Naive thymus-derived CD8-positive, alpha-beta T cell (primary cell): ENCODE data around the gene UCN. TPM values are rescaled to one million over a fixed set of nuclear protein-coding genes. Genes with fewer than 3 reads are reported as not detected.
A peak's percentile ranks its signal among the peaks of the same experiment; 100 is the strongest.

ENCODE experiments used
- ATAC-seq, 2 donors: fragments of 150-1000 bp; cut with Tn5 transposase in 1 of 2; sonication (Bioruptor Pico), chemical (Tn5 transposase) in 1 of 2; 1 replicate in 1 of 2; 2 replicates in 1 of 2; pipeline ENCODE4 v1.10.0; 2021; ENCODE audit warnings: mild to moderate bottlenecking in 2 of 2, moderate library complexity in 2 of 2
- POLR2A ChIA-PET: fragments of 350-600 bp; sonication (Branson Sonifier 250); formaldehyde crosslinking; loops from one replicate; lab custom pipeline; 2021; ENCODE audit warnings: antibody characterized with exemption; lab: Charles Lee
- DNase-seq, 10 donors: peaks; one replicate each; pipeline versions ENCODE4 v3.0.0 to v3.0.0-alpha.2; 2020 to 2022
- H3K27ac Mint-ChIP-seq, 10 donors: one replicate each; pipeline ENCODE4 v1.8.0; 2020 to 2022; ENCODE audit warnings: mild to moderate bottlenecking in 10 of 10, mixed read lengths in 10 of 10, moderate library complexity in 4 of 10, inconsistent platforms in 1 of 10
- H3K27me3 Mint-ChIP-seq, 5 donors: one replicate each; pipeline ENCODE4 v1.8.0; 2021 to 2022; ENCODE audit warnings: mixed read lengths in 5 of 5
- H3K36me3 Mint-ChIP-seq, 3 donors: one replicate each; pipeline ENCODE4 v1.8.0; 2020 to 2022; ENCODE audit warnings: mixed read lengths in 3 of 3, mild to moderate bottlenecking in 2 of 3, inconsistent platforms in 1 of 3
- H3K4me1 Mint-ChIP-seq, 4 donors: one replicate each; pipeline ENCODE4 v1.8.0; 2021 to 2022; ENCODE audit warnings: mixed read lengths in 4 of 4
- H3K4me3 Mint-ChIP-seq, 10 donors: one replicate each; pipeline ENCODE4 v1.8.0; 2020 to 2022; ENCODE audit warnings: mild to moderate bottlenecking in 10 of 10, mixed read lengths in 10 of 10, moderate library complexity in 6 of 10, inconsistent platforms in 1 of 10
- H3K9me3 Mint-ChIP-seq, 9 donors: one replicate each; pipeline ENCODE4 v1.8.0; 2020 to 2022; ENCODE audit warnings: mixed read lengths in 9 of 9, mild to moderate bottlenecking in 3 of 9, inconsistent platforms in 1 of 9, moderate library complexity in 1 of 9
- polyA plus RNA-seq, 3 donors: library from polyadenylated mRNA; unstranded; fragments of 300-500 nt; fragmentation: Illumina TruSeq; gene quantifications; one replicate each; pipeline ENCODE4 v1.2.3, GENCODE V29; 2021
- total RNA-seq, 8 experiments: library from RNA in 2 of 8; stranded (reverse) in 2 of 8; gene quantifications; one replicate each; pipeline ENCODE4 v1.2.3 and lab custom pipeline; 2021 to 2026

Gene UCN
- total and polyA plus RNA-seq, 5 experiments from 2014 or later = 0.54 to 6.9 (median 1.3) TPM

GRCh38 chr2:27313882-27314645, 5.8 kb upstream of the UCN start:
- POLR2A ChIA-PET = no interaction called here
- H3K27ac Mint-ChIP-seq = peak overlapping the region in 2 of 10 donors; percentile 9 to 57
- no peaks in the 10 kb centered on the region for H3K9me3 Mint-ChIP-seq
- no peaks in the 10 kb centered on the region for H3K27me3 Mint-ChIP-seq
- no peak overlapping the region for H3K4me3 Mint-ChIP-seq
- ATAC-seq (no peak), DNase-seq (no peak)
- H3K4me1 Mint-ChIP-seq = peaks cover 0 to 8% (median 2%) of the 10 kb centered on the region in 4 donors
- peaks cover 6 to 21% (median 12%) of the 10 kb centered on the region in 3 donors for H3K36me3 Mint-ChIP-seq

GRCh38 chr2:27312152-27312551, 3.9 kb upstream of the UCN start:
- DNase-seq (no peak), ATAC-seq (no peak)
- Mint-ChIP-seq H3K4me3 (no peak overlapping the region), H3K36me3 (peaks cover 6 to 26% (median 16%) of the 10 kb centered on the region in 3 donors), H3K4me1 (peaks cover 2 to 8% (median 4%) of the 10 kb centered on the region in 4 donors), H3K27ac (peak overlapping the region in 1 of 10 donors; percentile 54), H3K9me3 (no peaks in the 10 kb centered on the region), H3K27me3 (peaks cover 0 to 3% (median 0%) of the 10 kb centered on the region in 5 donors)
- POLR2A ChIA-PET = no interaction called here

DNA sequence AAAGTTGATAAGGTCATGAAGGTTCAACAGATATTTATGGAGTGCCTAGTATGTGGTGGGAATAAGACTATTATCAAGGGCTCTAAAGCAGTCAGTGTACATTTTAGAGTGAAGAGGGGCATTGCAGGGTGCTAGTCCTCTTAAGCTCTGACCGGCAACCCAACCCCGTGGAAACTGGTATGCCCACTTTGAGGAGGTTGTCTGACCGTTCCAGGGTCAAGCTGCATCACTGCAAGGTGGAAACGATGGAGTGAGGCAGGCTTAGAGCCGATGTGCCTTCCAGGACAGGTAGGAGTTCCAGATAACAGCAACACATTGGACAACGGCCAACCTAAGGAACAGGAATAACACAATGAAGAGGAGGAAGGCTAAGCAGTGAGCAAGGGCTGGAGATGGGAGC, 1.4 kb upstream of the UCN start:
- ATAC-seq = no peak

GRCh38 chr2:27307545-27308358, 493 bp downstream of the UCN start:
- no peak for DNase-seq
- POLR2A ChIA-PET = no interaction called here
- H3K4me3 Mint-ChIP-seq = peak overlapping the region in 3 of 10 donors; percentile 48 to 75 (median 71)
- H3K9me3 Mint-ChIP-seq = no peaks in the 10 kb centered on the region
- peaks cover 8 to 32% (median 13%) of the 10 kb centered on the region in 5 donors for H3K27me3 Mint-ChIP-seq
- peaks cover 5 to 16% (median 11%) of the 10 kb centered on the region in 4 donors for H3K4me1 Mint-ChIP-seq
- H3K27ac Mint-ChIP-seq = no peak overlapping the region
- peaks cover 6 to 26% (median 16%) of the 10 kb centered on the region in 3 donors for H3K36me3 Mint-ChIP-seq
- ATAC-seq = no peak

More for the DNA sequence above, 1.4 kb upstream of the UCN start:
- peaks cover 6 to 26% (median 16%) of the 10 kb centered on the region in 3 donors for H3K36me3 Mint-ChIP-seq
- POLR2A ChIA-PET = no interaction called here
- peak overlapping the region in 1 of 10 donors; percentile 7 for H3K27ac Mint-ChIP-seq
- peaks cover 7 to 27% (median 8%) of the 10 kb centered on the region in 5 donors for H3K27me3 Mint-ChIP-seq
- peaks cover 8 to 13% (median 9%) of the 10 kb centered on the region in 4 donors for H3K4me1 Mint-ChIP-seq
- no peak overlapping the region for H3K4me3 Mint-ChIP-seq
- DNase-seq = no peak
- H3K9me3 Mint-ChIP-seq = no peaks in the 10 kb centered on the region

DNA sequence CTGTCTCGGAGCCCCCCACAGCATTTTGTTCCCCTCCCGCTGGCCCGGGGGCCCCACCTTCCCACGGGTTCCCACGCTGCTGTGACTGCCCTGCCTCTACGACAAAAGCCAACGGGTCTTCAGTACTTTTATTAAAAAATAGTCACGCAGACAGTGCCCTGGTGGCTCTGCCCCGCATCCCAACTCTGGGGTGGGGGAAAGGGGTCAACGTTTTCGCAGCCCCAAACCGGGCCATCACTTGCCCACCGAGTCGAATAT, 1.0 kb downstream of the UCN start:
- Mint-ChIP-seq H3K27ac (no peak overlapping the region), H3K4me3 (peak overlapping the region in 7 of 10 donors; percentile 28 to 75 (median 48)), H3K9me3 (no peaks in the 10 kb centered on the region), H3K36me3 (peaks cover 6 to 21% (median 15%) of the 10 kb centered on the region in 3 donors), H3K27me3 (peaks cover 8 to 32% (median 13%) of the 10 kb centered on the region in 5 donors), H3K4me1 (peaks cover under 1 to 19% (median 11%) of the 10 kb centered on the region in 4 donors)
- DNase-seq (no peak), ATAC-seq (no peak)
- POLR2A ChIA-PET = no interaction called here

- DNase-seq (peak in 8 of 10 donors; percentile 9 to 42 (median 28)), ATAC-seq (peak; percentile 70 to 73)
- Mint-ChIP-seq H3K27me3 (peaks cover 8 to 32% (median 13%) of the 10 kb centered on the region in 5 donors), H3K27ac (no peak overlapping the region), H3K4me3 (peak overlapping the region; percentile 42 to 79 (median 59)), H3K36me3 (peaks cover 6 to 21% (median 14%) of the 10 kb centered on the region in 3 donors), H3K9me3 (no peaks in the 10 kb centered on the region), H3K4me1 (peaks cover 0 to 19% (median 11%) of the 10 kb centered on the region in 4 donors)
- POLR2A ChIA-PET = no interaction called here
These were observed 1.5 kb downstream of the UCN start for GRCh38 chr2:27306573-27307286.

- Mint-ChIP-seq H3K9me3 (no peaks in the 10 kb centered on the region), H3K4me3 (peak overlapping the region; percentile 28 to 79 (median 59)), H3K4me1 (peaks cover 0 to 19% (median 11%) of the 10 kb centered on the region in 4 donors), H3K27me3 (peaks cover 8 to 32% (median 13%) of the 10 kb centered on the region in 5 donors), H3K27ac (no peak overlapping the region), H3K36me3 (peaks cover 6 to 16% (median 10%) of the 10 kb centered on the region in 3 donors)
- POLR2A ChIA-PET = interaction anchor here (1.3 kb wide), 1 partner anchor 16 kb away, joined by 4 read pairs; the partner anchor contains the start of gene MPV17
- DNase-seq (no peak), ATAC-seq (peak; percentile 8 to 30)
These were observed 2.1 kb downstream of the UCN start for GRCh38 chr2:27306136-27306535.

- Mint-ChIP-seq H3K27ac (peak overlapping the region in 1 of 10 donors; percentile 46), H3K4me1 (peaks cover 0 to 19% (median 11%) of the 10 kb centered on the region in 4 donors), H3K27me3 (peaks cover 8 to 32% (median 13%) of the 10 kb centered on the region in 5 donors), H3K36me3 (peaks cover 6 to 15% (median 10%) of the 10 kb centered on the region in 3 donors), H3K9me3 (no peaks in the 10 kb centered on the region), H3K4me3 (peak overlapping the region in 6 of 10 donors; percentile 2 to 75 (median 42))
- POLR2A ChIA-PET = interaction anchor here (1.3 kb wide), 1 partner anchor 17 kb away, joined by 4 read pairs; the partner anchor contains the start of gene MPV17
- ATAC-seq = no peak
- no peak for DNase-seq
These were observed 2.7 kb downstream of the UCN start for GRCh38 chr2:27305516-27305915.

DNA sequence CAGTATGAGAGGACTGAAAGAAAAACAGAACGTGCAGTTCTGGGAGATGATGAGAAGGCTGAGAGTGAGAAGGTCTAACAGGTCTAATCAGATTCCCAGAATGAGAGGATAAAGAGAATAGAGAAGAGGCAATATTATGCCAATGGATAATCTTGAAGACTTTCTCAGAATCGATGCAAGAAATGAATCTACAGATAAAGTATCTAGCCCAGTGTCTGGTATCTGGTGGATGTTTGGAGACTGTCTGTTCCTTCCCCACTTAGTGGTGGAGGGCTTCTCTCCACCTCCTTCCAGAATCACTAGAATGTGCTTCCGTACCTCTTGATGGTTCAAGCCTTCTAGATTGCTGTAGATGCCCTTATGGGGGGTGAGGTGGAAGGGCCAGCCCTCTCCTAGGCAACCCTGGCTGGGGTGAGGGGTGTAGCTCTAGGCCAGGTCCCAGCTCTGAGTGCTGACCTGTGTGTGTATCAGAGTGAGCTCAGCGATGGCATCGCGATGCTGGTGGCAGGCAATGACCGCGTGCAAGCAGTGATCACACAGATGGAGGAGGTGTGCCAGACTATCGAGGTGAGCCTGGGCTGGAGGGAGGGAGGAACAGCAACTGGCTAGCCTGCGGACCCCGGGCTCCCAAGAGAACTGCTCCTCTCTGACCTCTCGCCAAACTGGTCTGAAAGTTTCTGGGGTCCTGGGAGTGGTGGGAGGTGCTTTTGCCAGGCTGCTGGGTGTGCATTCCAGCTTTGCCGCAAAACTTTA, 3.6 kb downstream of the UCN start:
- no peaks in the 10 kb centered on the region for H3K9me3 Mint-ChIP-seq
- H3K27me3 Mint-ChIP-seq = peaks cover 8 to 32% (median 13%) of the 10 kb centered on the region in 5 donors
- ATAC-seq = no peak
- POLR2A ChIA-PET = interaction anchor here (1.3 kb wide), 1 partner anchor 18 kb away, joined by 4 read pairs; the partner anchor contains the start of gene MPV17
- peak overlapping the region in 3 of 10 donors; percentile 18 to 47 (median 43) for H3K4me3 Mint-ChIP-seq
- H3K27ac Mint-ChIP-seq = peak overlapping the region in 4 of 10 donors; percentile 4 to 52 (median 27)
- peaks cover 0 to 19% (median 11%) of the 10 kb centered on the region in 4 donors for H3K4me1 Mint-ChIP-seq
- peaks cover 4 to 11% (median 8%) of the 10 kb centered on the region in 3 donors for H3K36me3 Mint-ChIP-seq
- DNase-seq = no peak

DNA sequence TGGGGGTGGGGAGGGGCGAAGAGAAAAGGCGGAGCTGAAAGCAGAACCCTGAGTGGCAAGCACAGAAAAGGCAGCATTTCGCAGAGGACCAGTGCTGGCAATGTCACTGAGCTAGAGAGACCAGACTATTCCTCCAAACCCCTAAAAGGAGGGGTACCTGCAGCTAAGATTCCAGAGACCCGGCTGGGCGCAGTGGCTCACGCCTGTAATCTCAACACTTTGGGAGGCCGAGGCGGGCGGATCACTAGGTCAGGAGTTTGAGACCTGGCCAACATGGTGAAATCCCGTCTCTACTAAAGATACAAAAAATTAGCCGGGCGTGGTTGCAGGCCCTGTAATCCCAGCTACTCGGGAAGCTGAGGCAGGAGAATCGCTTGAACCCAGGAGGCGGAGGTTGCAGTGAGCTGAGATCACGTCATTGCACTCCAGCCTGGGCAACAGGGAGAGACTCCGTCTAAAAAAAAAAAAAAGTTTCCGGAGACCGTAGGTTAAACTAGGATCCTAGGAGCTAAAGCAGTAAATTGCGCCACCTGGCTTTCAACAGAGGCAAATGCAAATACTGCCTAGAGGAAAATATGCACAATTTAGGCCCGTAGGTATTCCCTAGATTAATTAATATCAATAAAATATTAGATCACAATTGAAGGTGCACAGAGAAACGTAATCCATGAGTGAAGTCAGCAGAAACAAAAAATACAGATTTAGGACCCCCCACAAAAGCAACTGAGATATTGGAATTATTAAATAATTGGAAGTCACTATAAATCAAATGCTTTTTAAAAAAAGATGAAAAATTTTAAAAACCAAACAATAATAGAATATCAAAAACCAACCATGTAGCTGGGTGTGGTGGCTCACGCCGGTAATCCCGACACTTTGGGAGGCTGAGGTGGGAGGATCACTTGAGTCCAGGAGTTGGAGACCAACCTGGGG, 4.9 kb downstream of the UCN start:
- H3K9me3 Mint-ChIP-seq = no peaks in the 10 kb centered on the region
- H3K4me3 Mint-ChIP-seq = peak overlapping the region; percentile 63 to 86 (median 78)
- ATAC-seq (peak; percentile 59 to 65), DNase-seq (peak in 7 of 10 donors; percentile 17 to 63 (median 45))
- H3K4me1 Mint-ChIP-seq = peaks cover 0 to 19% (median 11%) of the 10 kb centered on the region in 4 donors
- H3K27ac Mint-ChIP-seq = peak overlapping the region in 8 of 10 donors; percentile 15 to 78 (median 70)
- H3K27me3 Mint-ChIP-seq = peaks cover 8 to 45% (median 13%) of the 10 kb centered on the region in 5 donors
- no peaks in the 10 kb centered on the region for H3K36me3 Mint-ChIP-seq
- POLR2A ChIA-PET = interaction anchor here (0.6 to 1.2 kb wide), 4 partner anchors 11 to 252 kb away, joined by 3 to 4 read pairs (median 4); partner anchors contain the start of gene AGBL5
